Subcutaneous abdominal adipose tissue (tissue), 5 donors: Measurements from ENCODE around the gene DRAXIN.

Experiments
- H3K27ac ChIP-seq: one replicate; pipeline ENCODE4 v1.7.0; 2013; ENCODE audit warnings: low read depth, mild to moderate bottlenecking, inconsistent platforms, low read length, moderate library complexity
- H3K27me3 ChIP-seq, 5 donors: one replicate each; pipeline ENCODE4 v1.7.0; 2013; ENCODE audit warnings: low read length in 5 of 5, inconsistent platforms in 1 of 5; ENCODE audit not compliant: control insufficient read depth in 5 of 5, insufficient read depth in 4 of 5
- H3K36me3 ChIP-seq, 5 donors: one replicate each; pipeline ENCODE4 v1.7.0; 2013; ENCODE audit warnings: low read length in 5 of 5; ENCODE audit not compliant: control insufficient read depth in 5 of 5, insufficient read depth in 5 of 5
- H3K4me1 ChIP-seq, 5 donors: one replicate each; pipeline ENCODE4 v1.7.0; 2013; ENCODE audit warnings: low read length in 5 of 5, mild to moderate bottlenecking in 3 of 5, moderate library complexity in 1 of 5; ENCODE audit not compliant: control insufficient read depth in 5 of 5, insufficient read depth in 5 of 5
- H3K4me3 ChIP-seq, 5 donors: one replicate each; pipeline ENCODE4 v1.7.0; 2013; ENCODE audit warnings: low read length in 5 of 5, low read depth in 1 of 5
- H3K9ac ChIP-seq, 5 donors: one replicate each; pipeline ENCODE4 v1.7.0; 2013; ENCODE audit warnings: low read length in 5 of 5, mild to moderate bottlenecking in 4 of 5, moderate library complexity in 3 of 5
- H3K9me3 ChIP-seq, 5 donors: one replicate each; pipeline ENCODE4 v1.7.0; 2013; ENCODE audit warnings: low read length in 5 of 5; ENCODE audit not compliant: control insufficient read depth in 5 of 5
- donor health status: healthy.
- donor health status: healthy.
- donor health status: healthy.
- donor health status: healthy.
- donor health status: healthy.

The DRAXIN gene

GRCh38 chr1:11671544-11672286 lies 19.8 kb upstream of the DRAXIN start:
- H3K4me1 ChIP-seq = peaks cover 0 to 15% (median 4%) of the 10 kb centered on the region in 5 donors
- H3K36me3 ChIP-seq = peaks cover 0 to 56% (median 44%) of the 10 kb centered on the region in 5 donors
- H3K9me3 ChIP-seq = no peaks in the 10 kb centered on the region
- no peak overlapping the region for H3K9ac ChIP-seq
- no peaks in the 10 kb centered on the region for H3K27me3 ChIP-seq
- no peak overlapping the region for H3K27ac ChIP-seq
- H3K4me3 ChIP-seq = no peak overlapping the region

GRCh38 chr1:11673089-11673769 lies 18.3 kb upstream of the DRAXIN start:
- Histone ChIP-seq H3K9ac (no peak overlapping the region), H3K4me3 (no peak overlapping the region), H3K4me1 (peaks cover 0 to 12% (median 4%) of the 10 kb centered on the region in 5 donors), H3K9me3 (no peaks in the 10 kb centered on the region), H3K27me3 (no peaks in the 10 kb centered on the region), H3K27ac (no peak overlapping the region), H3K36me3 (peaks cover 0 to 60% (median 44%) of the 10 kb centered on the region in 5 donors)

- peaks cover 0 to 53% (median 40%) of the 10 kb centered on the region in 5 donors for H3K36me3 ChIP-seq
These were observed 17.0 kb upstream of the DRAXIN start for GRCh38 chr1:11674488-11674887.

GRCh38 chr1:11675325-11675724 lies 16.2 kb upstream of the DRAXIN start:
- Histone ChIP-seq H3K4me1 (peaks cover 0 to 14% (median 8%) of the 10 kb centered on the region in 5 donors), H3K4me3 (no peak overlapping the region), H3K27me3 (no peaks in the 10 kb centered on the region), H3K9me3 (no peaks in the 10 kb centered on the region), H3K36me3 (peaks cover 0 to 53% (median 40%) of the 10 kb centered on the region in 5 donors), H3K9ac (no peak overlapping the region), H3K27ac (no peak overlapping the region)

More at GRCh38 chr1:11674488-11674887, 17.0 kb upstream of the DRAXIN start:
- H3K9me3 ChIP-seq = no peaks in the 10 kb centered on the region
- H3K27ac ChIP-seq = no peak overlapping the region
- no peak overlapping the region for H3K4me3 ChIP-seq
- no peak overlapping the region for H3K9ac ChIP-seq
- peaks cover 0 to 12% (median 4%) of the 10 kb centered on the region in 5 donors for H3K4me1 ChIP-seq
- H3K27me3 ChIP-seq = no peaks in the 10 kb centered on the region

- no peak overlapping the region for H3K9ac ChIP-seq
- no peak overlapping the region for H3K27ac ChIP-seq
- peaks cover 0 to 50% (median 37%) of the 10 kb centered on the region in 5 donors for H3K36me3 ChIP-seq
- H3K4me1 ChIP-seq = peaks cover 0 to 16% (median 13%) of the 10 kb centered on the region in 5 donors
- H3K27me3 ChIP-seq = no peaks in the 10 kb centered on the region
- no peak overlapping the region for H3K4me3 ChIP-seq
- no peaks in the 10 kb centered on the region for H3K9me3 ChIP-seq
These were observed 15.0 kb upstream of the DRAXIN start for GRCh38 chr1:11676386-11677103.

DNA sequence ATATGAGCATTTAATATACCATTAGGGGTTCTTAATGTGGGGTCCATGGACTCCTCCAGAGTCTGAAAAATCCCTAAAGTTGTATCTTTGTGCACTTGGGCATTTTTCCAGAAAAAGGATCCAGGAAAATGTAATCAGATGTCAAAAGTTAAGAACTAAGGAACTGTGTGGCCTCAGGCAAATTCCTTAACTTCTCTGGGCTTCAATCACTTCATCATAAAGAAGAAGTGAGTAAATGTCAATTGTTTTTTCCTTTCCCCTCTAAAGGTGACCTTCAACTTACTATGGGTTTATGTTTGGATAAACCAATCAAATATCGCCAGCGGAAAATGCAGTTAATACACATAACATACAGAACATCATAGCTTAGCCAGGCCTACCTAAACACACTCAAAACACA lies 13.1 kb upstream of the DRAXIN start:
- Histone ChIP-seq H3K9me3 (no peaks in the 10 kb centered on the region), H3K4me1 (peaks cover 1 to 23% (median 20%) of the 10 kb centered on the region in 5 donors), H3K36me3 (peaks cover 0 to 33% (median 24%) of the 10 kb centered on the region in 5 donors), H3K4me3 (no peak overlapping the region), H3K9ac (no peak overlapping the region), H3K27me3 (peaks cover 0 to 4% (median 0%) of the 10 kb centered on the region in 5 donors), H3K27ac (no peak overlapping the region)

- H3K9me3 ChIP-seq = no peaks in the 10 kb centered on the region
- peak overlapping the region in 4 of 5 donors; percentile 79 to 88 (median 84) for H3K9ac ChIP-seq
- peaks cover 0 to 12% (median 0%) of the 10 kb centered on the region in 5 donors for H3K27me3 ChIP-seq
- H3K4me3 ChIP-seq = peak overlapping the region; percentile 79 to 89 (median 85)
- peaks cover 1 to 23% (median 20%) of the 10 kb centered on the region in 5 donors for H3K4me1 ChIP-seq
- peak overlapping the region; percentile 46 for H3K27ac ChIP-seq
- peaks cover 0 to 16% (median 8%) of the 10 kb centered on the region in 5 donors for H3K36me3 ChIP-seq
These were observed 11.0 kb upstream of the DRAXIN start for GRCh38 chr1:11680270-11681070.

- peaks cover 0 to 10% (median 3%) of the 10 kb centered on the region in 5 donors for H3K36me3 ChIP-seq
- H3K4me3 ChIP-seq = peak within 1 kb of the TSS; percentile 79 to 89 (median 85)
- H3K9me3 ChIP-seq = no peaks in the 10 kb centered on the region
- peaks cover 1 to 23% (median 20%) of the 10 kb centered on the region in 5 donors for H3K4me1 ChIP-seq
- H3K9ac ChIP-seq = peak within 1 kb of the TSS in 4 of 5 donors; percentile 79 to 88 (median 84)
- H3K27me3 ChIP-seq = peaks cover 0 to 12% (median 0%) of the 10 kb centered on the region in 5 donors
- H3K27ac ChIP-seq = peak within 1 kb of the TSS; percentile 46
These were observed 10.3 kb upstream of the DRAXIN start, which contains the start of gene MAD2L2 for GRCh38 chr1:11681071-11681771. MAD2L2 (minus strand) TSS chr1:11681148; CDS start chr1:11680601, 547 bp downstream.
